ENCODE measurements around the gene OR2F2.

OR2F2 gene, protein sequence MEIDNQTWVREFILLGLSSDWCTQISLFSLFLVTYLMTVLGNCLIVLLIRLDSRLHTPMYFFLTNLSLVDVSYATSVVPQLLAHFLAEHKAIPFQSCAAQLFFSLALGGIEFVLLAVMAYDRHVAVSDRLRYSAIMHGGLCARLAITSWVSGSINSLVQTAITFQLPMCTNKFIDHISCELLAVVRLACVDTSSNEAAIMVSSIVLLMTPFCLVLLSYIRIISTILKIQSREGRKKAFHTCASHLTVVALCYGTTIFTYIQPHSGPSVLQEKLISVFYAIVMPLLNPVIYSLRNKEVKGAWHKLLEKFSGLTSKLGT

DNA sequence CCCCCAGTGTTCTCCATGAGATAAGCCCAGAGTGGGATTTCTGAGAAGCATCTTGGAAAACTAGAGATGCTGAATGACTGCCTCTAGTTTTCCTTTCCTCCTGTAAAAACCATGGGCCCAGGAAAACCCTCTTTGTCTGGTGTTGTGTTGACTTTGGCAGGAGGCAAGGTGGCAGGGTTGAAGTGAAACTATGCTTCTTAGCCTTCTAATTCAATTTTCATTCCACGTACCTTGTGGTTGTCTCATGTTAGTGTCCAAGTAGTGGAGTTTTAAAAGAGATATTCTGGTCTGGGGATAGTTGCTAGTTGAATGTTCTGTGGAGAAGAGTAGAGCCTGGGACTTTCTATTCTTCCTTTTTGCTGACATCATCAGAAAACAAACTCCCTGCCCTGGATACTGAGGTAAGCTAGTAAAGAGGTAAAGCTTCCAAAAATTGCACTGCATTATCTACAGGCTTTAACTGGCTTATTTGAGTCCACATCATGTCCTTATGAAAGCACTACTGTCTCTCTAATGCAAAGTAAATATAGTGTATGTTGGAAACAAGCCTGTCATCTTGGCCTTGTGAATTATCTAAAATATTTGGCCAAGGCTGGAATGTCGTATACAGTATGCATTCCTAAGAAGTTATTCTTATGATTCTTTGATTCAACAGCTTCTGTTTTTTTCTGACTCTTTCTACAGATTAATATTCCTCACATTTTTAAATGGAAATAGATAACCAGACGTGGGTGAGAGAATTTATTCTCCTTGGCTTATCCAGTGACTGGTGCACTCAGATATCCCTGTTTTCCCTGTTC is at the start of gene OR2F2:
OR2F2 (plus strand) TSS at position 708 of the 800 bp plus-strand sequence; CDS start at position 708, 0 bp downstream.
- DNase-seq, result no peak

DNA sequence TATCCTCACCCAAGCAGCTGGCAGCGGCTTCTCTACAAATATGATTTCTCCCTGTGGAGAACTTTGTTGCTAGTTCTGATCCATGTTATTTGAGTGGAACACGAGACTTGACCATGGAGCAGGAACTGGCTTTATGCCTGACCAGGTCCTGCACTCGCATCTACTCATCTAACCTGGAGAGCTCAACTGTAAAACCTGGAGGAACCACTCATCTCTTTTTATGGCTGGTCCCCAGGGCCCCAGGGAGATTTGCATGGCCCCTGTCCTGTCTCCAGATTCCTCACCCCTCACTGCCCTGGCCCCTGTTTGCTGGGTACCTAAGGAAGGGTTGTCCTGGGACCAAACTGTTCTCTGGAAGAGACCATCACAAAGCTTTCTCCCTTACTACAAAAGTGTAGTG is 49.1 kb upstream of the OR2F2 start:
- DNase-seq, result no peak

DNA sequence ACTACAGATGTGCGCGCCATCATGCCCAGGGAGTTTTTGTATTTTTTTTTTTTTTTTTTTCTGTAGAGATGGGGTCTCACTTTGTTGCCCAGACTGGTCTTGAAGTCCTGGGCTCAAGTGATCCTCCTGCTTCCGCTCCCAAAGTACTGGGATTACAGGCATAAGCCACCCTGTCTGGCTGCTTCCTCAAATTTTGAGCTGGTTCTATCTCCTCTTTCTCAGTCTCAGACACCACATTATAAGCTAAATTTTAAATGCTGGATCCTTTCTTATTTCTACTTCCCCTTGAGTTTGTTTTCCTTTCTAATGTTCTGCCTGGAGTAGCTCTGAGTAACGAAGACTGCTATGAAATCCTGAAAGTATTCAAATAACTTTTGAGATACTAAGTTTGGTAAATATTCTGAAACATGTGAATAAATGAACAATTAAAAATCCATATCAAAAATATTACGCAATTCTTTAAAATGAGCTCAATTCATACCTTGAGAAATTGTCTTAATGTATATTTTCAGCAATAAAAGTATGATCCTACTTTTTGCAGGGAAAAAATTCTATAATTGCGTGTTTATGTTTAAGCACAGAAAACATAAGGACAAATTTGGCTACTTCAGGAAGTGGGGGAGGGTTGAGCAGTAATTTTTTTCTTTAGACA is 48.1 kb upstream of the OR2F2 start:
- DNase-seq, result peak; percentile 14 to 27

DNA sequence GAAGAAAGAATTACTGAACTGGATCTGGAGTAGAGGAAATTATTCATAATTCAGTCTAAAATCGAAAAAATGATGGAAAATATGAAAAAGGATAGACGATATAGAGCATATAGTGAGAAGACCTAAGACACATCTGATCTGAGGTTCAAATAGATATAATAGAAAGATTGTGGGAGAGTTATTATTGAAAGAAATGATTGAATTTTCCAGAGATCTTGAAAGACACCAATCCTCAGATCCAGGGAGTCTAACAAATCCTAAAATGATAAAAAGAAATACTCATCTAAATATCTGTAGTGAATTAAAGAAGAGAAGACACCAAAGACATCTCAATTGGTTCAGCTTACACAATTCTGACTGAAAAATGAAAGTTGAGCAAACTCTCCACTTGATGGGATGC is 46.0 kb upstream of the OR2F2 start:
- no peak for DNase-seq

DNA sequence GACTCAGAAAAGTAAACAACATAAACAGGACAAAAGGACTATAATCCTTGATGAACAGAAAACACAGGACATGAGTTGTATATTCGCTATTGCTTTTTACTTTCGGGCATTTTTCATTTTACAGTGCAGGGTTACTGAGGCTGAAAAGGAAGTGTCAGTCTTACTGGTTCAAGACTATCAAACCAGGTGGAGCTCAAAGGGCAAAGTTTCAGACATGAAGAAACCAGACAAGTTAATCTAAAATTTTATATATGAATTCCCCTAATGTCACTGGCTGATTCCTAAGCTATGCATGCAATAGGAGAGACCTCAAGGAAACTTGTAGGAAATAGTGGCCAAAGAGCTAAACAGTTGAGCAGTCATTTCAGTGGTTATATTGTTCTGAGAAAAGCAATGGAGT is 44.5 kb upstream of the OR2F2 start:
- no peak for DNase-seq

DNA sequence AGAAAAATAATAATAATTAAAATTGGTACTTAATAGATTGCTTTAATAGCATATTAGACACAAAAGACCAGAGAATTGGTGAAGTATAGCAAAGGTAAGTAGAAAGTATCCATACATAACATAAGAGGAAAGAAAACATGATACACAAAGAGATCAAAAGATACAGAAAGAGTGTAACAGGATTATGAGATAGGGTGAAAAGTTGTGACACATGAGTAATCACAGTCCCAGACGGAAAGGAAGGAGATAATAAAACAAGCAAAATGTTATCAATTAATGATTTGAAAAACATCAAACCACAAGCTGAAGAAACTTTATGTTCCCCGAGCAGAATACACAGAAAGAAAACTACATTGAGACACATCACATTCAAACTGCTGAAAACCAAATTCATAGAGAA is 43.6 kb upstream of the OR2F2 start:
- no peak for DNase-seq

DNA sequence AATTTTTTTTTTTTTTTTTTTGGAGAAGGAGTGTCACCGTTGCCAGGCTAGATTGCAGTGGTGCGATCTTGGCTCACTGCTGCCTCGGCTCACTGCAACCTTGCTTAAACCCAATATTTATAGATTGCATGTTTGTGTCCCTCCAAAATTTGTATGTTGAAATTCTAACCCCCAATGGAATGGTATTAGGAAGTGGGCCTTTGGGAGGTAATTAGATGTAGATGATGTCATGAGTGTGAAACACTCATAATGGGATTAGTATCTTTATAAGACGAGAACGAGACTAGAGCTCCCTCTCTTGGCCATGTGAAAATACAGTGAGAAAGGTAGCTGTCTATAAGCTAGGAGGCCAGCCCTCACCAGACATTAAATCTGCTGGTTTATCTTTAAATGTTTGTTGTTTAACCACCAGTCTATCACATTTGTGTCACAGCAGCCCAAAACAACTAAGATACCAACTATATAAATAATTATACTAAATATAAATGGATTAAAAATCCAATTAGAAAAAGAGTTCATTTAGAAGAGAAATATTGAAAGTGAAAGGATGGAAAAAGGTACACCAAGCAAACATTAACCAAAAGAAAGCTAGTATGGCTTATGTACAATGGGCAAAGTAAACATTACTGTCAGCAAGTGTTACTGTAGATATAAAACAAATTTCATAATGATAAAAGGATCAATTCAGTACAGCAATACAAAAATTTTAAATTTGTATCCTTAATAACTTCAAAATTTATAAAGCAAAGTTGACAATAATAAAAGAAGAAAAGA is 42.3 kb upstream of the OR2F2 start:
- peak; percentile 69 to 78 for DNase-seq

DNA sequence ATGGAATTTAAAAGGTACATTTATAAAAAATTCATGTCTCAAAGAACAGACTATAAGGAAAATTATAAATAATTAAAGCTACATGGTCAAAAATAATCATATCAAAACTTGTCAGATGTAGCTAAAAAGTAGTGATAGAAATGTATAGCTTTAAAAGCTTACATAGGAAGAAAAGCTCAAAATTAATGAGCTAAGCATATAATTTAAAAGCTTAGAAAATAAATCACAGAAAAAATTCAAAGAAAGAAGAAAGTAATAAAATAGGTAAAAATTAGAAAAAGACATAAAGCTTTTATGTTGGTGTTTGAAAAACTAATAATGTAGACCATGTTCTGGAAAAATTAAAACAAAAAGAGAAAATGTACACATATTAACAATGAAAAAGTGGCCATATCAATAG is 38.4 kb upstream of the OR2F2 start:
- DNase-seq, result no peak

DNA sequence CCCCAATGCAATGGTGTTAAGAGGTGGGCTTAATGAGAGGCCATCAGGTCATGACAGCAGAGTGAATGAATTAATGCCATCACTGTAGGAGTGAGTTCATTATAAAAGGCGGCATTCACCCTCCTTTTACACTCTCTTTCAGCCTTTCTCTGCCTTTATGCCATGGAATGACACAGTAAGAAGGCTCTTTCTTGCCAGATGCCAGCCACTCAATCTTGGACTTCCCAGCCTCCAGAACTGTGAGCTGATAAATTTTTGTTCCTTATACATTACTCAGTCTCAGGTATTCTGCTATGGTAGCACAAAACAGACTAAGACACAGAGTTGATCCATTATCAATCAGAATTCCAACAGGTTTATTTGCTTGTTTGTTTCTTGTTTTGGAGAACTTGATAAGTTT is 36.2 kb upstream of the OR2F2 start:
- no peak for DNase-seq

DNA sequence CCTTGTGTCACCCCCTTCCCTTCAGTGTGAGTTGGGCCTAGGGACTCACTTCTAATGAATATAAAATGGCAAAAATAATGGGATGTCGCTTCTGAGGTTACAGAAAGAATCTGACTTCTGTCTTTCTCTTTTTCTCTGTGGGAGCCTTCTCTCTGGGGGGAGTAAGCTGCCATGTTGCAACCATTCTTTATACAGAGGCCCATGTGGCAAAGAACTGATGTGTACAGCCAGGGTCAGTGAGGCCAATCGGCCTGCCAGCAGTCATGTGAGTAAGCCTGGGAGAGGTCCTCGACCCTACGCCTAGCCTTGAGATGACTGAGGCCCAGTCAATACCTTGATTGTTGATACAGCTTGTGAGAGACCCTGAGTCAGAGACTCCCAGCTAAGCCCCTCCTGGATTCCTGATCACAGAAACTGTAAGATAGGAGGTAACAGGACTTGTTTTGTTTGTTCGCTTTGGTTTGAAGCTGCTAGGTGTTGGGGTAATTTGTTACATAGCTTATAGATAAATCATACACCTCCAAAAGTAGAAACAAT is 34.7 kb upstream of the OR2F2 start:
- DNase-seq, result no peak

DNA sequence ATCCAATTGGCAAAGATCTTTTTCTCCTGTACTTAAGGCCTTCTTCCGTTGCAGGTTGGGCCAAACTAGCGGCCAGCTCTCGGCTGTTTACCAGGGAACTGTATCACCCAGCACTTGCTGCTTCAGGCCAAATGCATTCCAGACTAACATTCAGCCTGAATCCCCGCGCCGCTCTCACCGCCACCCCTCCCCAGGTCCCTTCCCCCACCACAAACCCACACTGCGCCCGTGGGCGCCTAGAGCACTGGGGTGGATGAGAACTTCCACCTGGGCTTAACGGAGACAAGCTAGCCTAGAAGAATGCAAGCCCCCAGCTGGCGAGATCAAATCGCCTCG is 33.7 kb upstream of the OR2F2 start:
- peak in 1 of 2 experiments; percentile 36 for DNase-seq

DNA sequence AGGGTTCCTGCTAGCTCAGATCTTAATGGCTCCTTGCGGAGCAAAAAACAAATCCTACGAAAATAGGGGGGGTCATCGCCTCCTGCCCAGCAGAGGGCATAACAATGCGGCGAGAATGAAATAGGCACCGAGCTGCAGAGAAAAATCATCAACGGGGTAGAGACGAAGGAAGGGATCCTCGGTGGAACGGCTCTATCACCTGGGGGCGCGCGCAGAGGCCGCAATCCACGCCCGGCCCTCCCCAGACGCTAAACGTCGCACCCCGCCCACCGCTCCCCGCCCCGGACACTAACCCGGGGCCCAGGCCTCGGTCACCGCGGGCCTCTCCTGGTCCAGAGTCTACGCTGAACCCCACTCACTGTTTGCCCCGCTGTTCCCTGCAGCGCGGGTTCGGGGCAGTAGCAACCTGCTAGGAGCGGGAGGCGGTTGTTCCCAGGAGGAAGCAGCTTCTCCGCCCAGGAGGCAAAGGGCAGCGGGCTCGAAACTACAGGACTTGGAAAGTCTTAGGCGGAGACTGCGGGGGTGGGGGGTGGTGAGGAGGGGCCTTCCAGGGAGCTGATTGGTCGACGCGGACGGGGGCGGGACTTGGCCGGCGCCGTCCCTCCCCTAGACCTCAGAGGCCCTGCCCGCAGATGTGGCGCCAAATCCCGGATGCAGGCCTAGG is 33.2 kb upstream of the OR2F2 start, which contains the start of gene TCAF1:
TCAF1 (minus strand) TSS at position 509 of the 664 bp plus-strand sequence. CDS start 25,568 bp downstream, outside the sequence.
- DNase-seq, result peak; percentile 86 to 90

DNA sequence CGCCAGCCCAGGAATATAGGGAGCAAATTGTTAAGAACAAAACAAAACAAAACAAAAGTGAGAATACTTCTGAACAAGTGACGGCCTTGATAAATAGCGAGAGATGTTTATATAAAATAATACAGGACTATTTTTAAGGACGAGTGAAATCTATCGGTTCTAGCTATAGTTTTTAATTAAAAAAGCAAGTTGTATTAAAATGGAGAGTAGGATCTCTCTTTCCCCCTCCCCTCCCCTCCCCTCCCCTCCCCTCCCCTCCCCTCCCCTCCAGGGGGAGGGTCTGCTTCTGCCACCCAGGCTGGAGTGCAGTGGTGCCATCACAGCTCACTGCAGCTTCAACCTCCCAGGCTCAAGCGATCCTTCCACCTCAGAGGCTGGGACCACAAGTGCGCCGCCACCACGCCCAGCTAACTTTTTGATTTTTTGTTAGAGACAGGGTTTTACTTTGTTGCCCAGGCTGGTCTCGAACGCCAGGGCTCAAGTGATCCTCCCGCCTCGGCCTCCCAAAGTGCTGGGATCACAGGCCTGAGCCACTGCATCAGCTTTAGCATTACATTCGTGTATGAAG is 32.6 kb upstream of the OR2F2 start:
- no peak for DNase-seq

DNA sequence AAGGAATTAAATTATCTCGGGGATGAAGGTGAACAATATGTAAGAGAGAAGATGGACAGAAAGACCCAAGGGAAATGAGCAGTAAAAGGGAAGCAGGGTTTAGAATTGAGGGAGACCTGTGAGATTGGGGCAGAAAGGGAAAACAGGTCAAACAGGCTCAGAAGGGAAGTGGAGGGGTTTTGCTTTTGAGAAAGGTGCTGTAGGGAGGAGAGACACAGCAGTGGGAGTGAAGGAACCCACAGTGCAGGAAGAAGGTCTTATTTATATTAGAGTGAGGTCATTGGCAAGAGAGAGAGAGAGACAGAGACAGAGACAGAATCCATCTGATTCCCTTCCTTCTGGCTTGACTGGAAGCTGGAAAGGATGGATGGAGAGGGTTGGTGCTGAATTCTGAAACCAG is 29.5 kb upstream of the OR2F2 start:
- DNase-seq, result no peak

DNA sequence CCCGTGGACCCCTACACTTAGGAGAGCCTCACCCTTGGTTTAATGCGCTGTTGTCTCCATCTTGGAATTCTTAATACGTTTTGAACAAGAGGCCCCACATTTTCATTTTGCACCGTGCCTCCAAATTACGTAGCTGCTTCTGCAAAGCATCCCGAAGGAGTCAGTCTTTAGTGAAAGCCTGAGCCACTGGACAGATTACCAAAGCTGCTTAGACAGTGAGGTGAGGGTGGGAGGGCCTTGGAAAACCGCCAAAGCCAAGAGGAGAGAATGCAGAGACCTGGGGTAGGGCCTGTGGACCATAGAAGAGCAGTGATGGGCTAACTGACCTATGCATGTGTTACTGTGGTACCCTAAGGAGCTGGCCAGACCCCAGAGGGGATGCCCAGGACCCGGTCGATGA is 28.9 kb upstream of the OR2F2 start:
- no peak for DNase-seq

DNA sequence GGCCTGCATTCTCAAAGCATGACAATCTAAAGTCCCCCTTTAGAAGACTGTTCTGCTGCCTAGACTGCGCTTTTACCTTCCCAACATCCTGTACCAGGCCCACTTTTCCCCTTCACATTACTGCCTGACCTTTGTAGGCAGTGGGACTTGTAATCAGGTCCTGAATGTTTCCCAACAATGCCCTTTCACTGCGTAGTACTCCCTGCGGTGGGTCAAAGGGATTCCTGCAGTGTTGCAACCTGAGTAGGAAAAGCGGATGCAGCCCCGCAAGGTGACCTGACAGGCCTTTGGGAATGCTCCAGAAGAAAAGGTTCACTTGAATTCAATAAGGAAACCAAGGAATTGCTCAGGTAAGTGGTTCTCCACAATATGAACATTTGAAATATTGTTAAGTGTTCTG is 28.1 kb upstream of the OR2F2 start:
- no peak for DNase-seq

DNA sequence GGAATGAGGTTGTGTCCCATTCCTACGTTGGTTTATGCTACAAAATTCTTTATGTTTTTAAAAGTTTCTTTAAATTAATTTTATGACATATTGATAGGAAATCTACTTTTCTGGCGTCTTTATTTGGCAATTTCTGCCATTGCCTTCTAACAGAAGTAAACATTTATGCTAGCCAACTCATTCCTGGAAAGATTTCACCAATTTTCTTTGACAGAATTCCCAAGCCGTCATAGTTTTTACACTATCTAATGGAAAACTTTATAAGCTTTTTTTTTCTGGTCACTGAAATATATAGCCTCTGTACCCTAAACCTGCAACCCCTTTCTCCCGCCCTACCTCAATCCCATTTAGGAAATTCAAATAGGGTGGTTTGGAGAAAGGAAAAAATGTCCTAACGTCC is 26.9 kb upstream of the OR2F2 start:
- DNase-seq, result no peak

DNA sequence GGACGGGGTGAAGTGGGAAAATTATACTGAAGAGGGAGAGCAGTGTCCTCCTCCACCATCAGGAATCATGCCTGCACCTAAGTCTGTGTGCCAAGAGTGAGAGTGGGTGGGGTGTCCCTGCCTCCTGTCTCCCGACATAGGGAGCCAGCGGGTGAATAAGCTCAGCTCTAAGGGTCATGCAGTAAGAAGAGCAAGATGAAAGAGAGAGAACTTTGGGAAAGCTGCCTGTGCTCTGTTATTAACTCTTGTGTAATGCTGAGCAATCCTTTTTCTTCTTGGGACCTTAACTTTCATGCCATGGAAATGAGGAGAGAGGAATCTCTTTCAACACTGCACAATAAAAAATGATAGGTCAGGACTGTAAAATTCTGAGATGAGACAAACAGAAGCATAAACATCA is 25.2 kb upstream of the OR2F2 start:
- no peak for DNase-seq

DNA sequence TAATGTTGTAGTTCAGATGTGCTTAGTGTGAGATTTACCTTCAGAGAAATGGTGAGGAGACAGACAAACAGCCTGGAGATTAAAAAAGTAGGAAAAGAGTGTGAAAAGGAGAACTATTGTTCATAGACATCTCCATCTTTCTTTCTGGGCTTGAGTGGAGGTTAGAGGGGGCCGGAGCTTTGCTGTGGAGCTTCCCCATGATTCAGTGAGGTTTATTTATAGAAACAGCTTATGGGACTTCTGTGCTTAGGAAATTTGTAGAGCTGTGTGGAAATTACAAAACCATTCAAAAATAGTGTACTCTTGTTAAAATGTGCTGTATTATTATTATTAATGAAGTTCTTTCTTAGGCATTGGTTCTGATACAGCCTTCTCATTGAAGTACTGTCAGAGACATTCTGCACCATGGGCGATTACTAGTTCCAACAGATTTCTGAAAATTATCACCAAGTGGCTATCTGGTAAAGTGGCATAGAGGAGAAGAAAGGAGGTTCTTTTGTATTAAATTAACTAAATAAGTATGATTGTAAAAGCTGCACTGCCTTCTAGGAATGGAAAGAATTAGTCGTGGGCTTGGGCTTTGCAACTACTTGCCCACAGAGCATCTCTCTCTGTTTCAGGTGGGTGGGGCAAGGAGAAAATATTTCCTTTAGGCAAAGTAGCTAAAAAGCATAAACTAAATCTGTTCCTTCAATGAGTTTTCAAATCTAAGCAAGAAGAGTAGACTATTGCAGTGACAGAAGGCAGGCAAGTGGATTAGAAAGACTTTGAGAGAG is 24.4 kb upstream of the OR2F2 start:
- no peak for DNase-seq

DNA sequence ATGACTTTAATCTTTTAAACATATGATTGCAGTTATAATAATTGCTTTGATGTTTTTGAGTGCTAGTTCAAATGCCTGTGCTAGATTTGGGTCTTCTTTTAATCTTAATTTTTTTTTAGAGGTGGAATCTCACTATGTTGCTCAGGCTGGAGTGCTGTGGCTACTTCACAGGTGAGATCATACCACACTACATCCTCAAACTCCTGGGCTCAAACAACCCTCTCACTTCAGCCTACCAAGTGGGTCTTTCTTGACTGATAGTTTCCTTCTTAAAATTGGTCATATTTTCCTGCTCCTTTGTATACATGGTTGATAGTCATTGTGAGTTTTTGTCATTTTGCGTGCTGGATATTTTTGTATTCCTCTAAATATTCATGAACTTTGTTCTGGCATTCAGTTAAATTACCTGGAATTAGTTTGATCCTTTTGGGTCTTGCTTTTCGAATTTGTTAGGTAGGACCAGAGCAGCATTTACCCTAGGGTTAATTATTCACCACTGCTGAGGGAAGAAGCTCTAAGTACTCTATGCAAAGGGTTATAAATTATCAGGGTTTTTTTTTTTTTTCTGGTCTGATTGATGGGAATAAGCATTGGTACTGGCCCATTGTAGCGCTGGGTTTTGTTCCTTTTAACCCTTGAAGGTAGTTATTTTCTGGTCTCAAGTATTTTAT is 21.0 kb upstream of the OR2F2 start:
- no peak for DNase-seq

All from Kasumi-1 (cell line).